Measurements from ENCODE around the gene GRM2. TPM values are rescaled to one million over a fixed set of nuclear protein-coding genes. Genes with fewer than 3 reads are reported as not detected.
"Not testable (repeated sequence)": the region's sequence is repeated elsewhere in the genome, so short reads cannot be mapped to it uniquely, and the experiment has no call there.

The GRM2 gene
- total RNA-seq, 2 donors from 2014 or later, result 0.32 to 5.5 TPM

DNA sequence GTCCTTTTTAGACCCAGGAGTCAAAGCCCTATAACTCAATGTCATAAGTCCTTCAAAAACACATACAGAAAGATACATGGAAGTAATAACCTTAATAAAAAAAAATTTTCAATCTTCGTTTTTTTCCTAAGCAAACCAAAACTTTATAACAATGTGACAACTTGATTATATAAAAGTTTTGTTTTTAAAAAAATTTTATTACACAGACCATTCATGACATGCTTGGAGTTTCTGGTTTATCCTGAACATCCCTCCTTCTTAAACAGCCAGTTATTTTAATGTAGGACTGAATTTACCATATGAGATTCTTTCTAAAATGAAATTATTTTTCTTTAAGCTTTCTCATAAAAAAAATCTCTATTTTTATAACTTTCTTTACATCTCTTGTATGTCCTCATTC is 41.5 kb downstream of the GRM2 start:
- DNase-seq (ENCODE audit: low spot score), result no peak
- Histone ChIP-seq H3K4me1 (replicated peaks) (no peaks in the 10 kb centered on the region), H3K9me3 (no peaks in the 10 kb centered on the region), H3K27me3 (replicated peaks; ENCODE audit: insufficient read depth) (no peaks in the 10 kb centered on the region), H3K36me3 (no peaks in the 10 kb centered on the region), H3K27ac (no peak overlapping the region), H3K4me3 (no peak overlapping the region)
- WGBS, result 39% methylated on average over 1 of the region's 1 CpG
- TF ChIP-seq POLR2A (IDR thresholded peaks at IDR 0.05) (no peak), POLR2AphosphoS5 (IDR thresholded peaks at IDR 0.05) (no peak)
- TF ChIP-seq, protein P1, sequence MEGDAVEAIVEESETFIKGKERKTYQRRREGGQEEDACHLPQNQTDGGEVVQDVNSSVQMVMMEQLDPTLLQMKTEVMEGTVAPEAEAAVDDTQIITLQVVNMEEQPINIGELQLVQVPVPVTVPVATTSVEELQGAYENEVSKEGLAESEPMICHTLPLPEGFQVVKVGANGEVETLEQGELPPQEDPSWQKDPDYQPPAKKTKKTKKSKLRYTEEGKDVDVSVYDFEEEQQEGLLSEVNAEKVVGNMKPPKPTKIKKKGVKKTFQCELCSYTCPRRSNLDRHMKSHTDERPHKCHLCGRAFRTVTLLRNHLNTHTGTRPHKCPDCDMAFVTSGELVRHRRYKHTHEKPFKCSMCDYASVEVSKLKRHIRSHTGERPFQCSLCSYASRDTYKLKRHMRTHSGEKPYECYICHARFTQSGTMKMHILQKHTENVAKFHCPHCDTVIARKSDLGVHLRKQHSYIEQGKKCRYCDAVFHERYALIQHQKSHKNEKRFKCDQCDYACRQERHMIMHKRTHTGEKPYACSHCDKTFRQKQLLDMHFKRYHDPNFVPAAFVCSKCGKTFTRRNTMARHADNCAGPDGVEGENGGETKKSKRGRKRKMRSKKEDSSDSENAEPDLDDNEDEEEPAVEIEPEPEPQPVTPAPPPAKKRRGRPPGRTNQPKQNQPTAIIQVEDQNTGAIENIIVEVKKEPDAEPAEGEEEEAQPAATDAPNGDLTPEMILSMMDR (IDR thresholded peaks at IDR 0.05), result no peak
- intact Hi-C loops (cut with DNase I), result no loop called here

DNA sequence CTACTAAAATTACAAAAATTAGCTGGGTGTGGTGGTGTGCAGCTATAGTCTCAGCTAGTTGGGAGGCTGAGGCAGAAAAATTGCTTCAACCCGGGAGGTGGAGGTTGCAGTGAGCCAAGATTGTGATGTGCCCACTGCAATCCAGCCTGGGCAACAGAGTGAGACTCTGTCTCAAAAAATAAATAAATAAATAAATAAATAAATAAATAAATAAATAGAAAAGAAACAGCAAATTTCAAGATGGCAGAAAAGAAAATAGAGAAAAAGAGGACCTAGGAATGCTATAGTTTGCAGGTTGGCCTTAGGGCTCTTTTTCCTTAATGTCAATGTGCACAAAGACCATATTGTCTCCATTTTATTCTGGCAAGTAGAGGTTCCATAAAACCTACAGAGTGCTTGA is 44.0 kb downstream of the GRM2 start:
- H3K4me1 ChIP-seq (replicated peaks), result no peaks in the 10 kb centered on the region
- H3K4me3 ChIP-seq, result no peak overlapping the region
- no peak for DNase-seq (ENCODE audit: low spot score)
- no peaks in the 10 kb centered on the region for H3K27me3 ChIP-seq (replicated peaks; ENCODE audit: insufficient read depth)
- TF ChIP-seq, protein P1 (IDR thresholded peaks at IDR 0.05), result no peak
- no peak for TF ChIP-seq POLR2AphosphoS5 (IDR thresholded peaks at IDR 0.05)
- no peak for TF ChIP-seq POLR2A (IDR thresholded peaks at IDR 0.05)
- H3K9me3 ChIP-seq, result no peaks in the 10 kb centered on the region
- intact Hi-C loops (cut with DNase I), result no loop called here
- 100% methylated on average over 1 of the region's 1 CpG for WGBS
- no peaks in the 10 kb centered on the region for H3K36me3 ChIP-seq
- no peak overlapping the region for H3K27ac ChIP-seq

DNA sequence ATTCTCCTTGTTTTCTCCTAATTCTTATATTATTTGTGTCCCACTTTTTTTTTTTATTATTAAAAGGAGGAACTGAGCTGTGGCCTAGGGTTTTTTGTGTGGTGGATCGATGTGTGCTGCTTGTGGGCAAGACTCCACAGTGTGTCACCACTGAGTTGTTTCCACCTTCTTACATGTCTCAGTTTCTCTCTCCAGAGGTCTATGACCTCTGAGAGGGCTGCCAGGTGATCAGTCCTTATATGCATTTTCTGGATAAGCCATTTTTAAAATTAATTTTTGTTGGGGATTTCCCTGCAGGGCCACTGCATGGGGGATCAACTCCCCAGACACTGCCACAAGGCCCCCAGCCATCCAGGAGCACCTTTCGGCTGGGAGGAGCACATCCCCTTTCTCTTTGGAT is 44.4 kb downstream of the GRM2 start:
- intact Hi-C loops (cut with DNase I), result no loop called here
- Histone ChIP-seq H3K4me3 (no peak overlapping the region), H3K27me3 (replicated peaks; ENCODE audit: insufficient read depth) (no peaks in the 10 kb centered on the region), H3K36me3 (no peaks in the 10 kb centered on the region), H3K27ac (no peak overlapping the region), H3K4me1 (replicated peaks) (no peaks in the 10 kb centered on the region), H3K9me3 (no peaks in the 10 kb centered on the region)
- WGBS, result 90% methylated on average over 2 of the region's 2 CpGs
- TF ChIP-seq, protein P1 (IDR thresholded peaks at IDR 0.05), result no peak
- no peak for TF ChIP-seq POLR2AphosphoS5 (IDR thresholded peaks at IDR 0.05)
- TF ChIP-seq POLR2A (IDR thresholded peaks at IDR 0.05), result no peak
- no peak for DNase-seq (ENCODE audit: low spot score)

DNA sequence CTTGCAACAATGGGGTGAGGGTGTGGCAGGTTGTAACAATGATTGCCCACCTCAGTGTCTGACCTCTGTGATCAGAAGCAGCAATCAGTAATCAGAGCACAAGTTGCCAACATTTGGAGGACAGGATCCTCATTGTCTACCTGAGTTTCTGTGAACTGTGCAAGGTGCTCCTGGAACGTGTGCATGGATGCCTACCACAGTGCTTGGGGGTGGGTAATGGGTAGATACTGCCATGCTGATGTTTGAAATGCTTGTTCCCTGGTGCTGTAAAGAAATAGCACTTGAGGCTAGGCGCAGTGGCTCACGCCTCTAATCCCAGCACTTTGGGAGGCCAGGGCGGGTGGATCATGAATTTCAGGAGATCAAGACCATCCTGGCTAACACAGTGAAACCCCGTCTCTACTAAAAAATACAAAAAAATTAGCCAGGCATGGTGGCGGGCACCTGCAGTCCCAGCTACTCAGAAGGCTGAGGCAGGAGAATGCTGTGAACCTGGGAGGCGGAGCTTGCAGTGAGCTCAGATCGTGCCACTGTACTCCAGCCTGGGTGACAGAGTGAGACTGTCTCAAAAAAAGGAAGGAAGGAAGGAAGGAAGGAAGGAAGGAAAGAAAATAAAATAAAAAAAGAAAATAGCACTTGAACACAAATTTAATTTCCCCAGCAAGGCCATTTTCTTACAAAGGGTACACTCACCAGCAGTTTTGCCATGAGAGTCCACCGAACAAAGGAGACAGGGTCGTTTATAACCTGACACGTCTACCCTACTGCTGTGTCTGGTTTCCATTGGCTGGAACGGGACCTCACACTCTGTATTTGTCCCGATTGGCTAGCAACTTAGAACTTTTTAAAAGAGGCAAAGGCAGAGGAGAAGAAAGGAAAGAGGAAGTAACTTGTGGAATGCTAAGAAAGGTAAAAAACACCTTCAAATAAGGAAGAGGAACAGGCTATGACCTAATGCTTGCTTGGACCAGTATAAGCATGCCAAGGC is 47.2 kb downstream of the GRM2 start:
- intact Hi-C loops (cut with DNase I); H3K9me3 ChIP-seq; H3K4me1 ChIP-seq (replicated peaks); H3K36me3 ChIP-seq; DNase-seq (ENCODE audit: low spot score); H3K27me3 ChIP-seq (replicated peaks; ENCODE audit: insufficient read depth): not testable (repeated sequence)
- TF ChIP-seq POLR2AphosphoS5 (IDR thresholded peaks at IDR 0.05), result peak; percentile 13
- H3K27ac ChIP-seq, result peak overlapping the region in 1 of 2 donors; percentile 42
- H3K4me3 ChIP-seq, result peak overlapping the region in 1 of 2 donors; percentile 12
- 56% methylated on average over 13 of the region's 13 CpGs for WGBS

DNA sequence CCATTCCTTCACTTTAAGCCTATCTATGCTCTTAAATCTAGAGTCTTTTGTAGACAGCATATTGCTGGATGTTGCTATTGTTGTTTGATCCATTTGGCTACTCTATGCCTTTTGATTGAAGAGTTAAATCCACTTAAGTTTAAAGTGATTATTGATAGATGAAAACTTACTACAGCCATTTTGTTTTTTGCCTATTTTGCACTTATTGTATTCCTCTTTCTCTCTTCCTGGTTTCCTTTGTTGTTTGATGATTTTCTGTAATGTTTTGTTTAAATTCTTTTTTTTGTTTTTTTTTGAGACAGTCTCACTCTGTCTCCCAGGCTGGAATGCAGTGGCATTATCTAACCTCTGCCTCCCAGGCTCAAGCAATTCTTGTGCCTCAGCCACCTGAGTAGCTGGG is 52.3 kb downstream of the GRM2 start:
- H3K27ac ChIP-seq, result no peak overlapping the region
- TF ChIP-seq, protein P1 (IDR thresholded peaks at IDR 0.05), result no peak
- TF ChIP-seq POLR2A (IDR thresholded peaks at IDR 0.05) (no peak), POLR2AphosphoS5 (IDR thresholded peaks at IDR 0.05) (no peak)
- H3K36me3 ChIP-seq, result no peaks in the 10 kb centered on the region
- intact Hi-C loops (cut with DNase I), result no loop called here
- no peaks in the 10 kb centered on the region for H3K9me3 ChIP-seq
- no peaks in the 10 kb centered on the region for H3K4me1 ChIP-seq (replicated peaks)
- H3K27me3 ChIP-seq (replicated peaks; ENCODE audit: insufficient read depth), result no peaks in the 10 kb centered on the region
- H3K4me3 ChIP-seq, result no peak overlapping the region
- no peak for DNase-seq (ENCODE audit: low spot score)

Small RNAs within 50 kb of the gene (small RNA-seq; reads per million reads assigned to genes)
- 2,000 to 5,639 reads per million in 2 donors for gene RNA5SP132

Other genes starting within 250 kb of the GRM2 start
- gene DCAF1, start 207.1 kb upstream of the GRM2 start, total RNA-seq, result 10 to 100 TPM; 22.0 to 28.3 TPM
- 10 to 100 TPM; 12.9 to 33.1 TPM for gene RAD54L2, start 168.3 kb upstream of the GRM2 start, total RNA-seq
- gene TEX264, start 35.8 kb upstream of the GRM2 start, total RNA-seq, result 100 to 1,000 TPM; 157 to 214 TPM
- not detected for gene IQCF6, start 72.2 kb downstream of the GRM2 start, total RNA-seq
- not detected for gene IQCF2, start 154.5 kb downstream of the GRM2 start, total RNA-seq
- gene IQCF5, start 168.5 kb downstream of the GRM2 start, total RNA-seq, result 1 to 10 TPM in 1 of 2 donors, not detected in 1; 2.0 TPM
- gene IQCF1, start 196.3 kb downstream of the GRM2 start, total RNA-seq, result 1 to 10 TPM in 1 of 2 donors, not detected in 1; 4.5 TPM
- 10 to 100 TPM; 14.9 to 18.6 TPM for gene RRP9, start 234.8 kb downstream of the GRM2 start, total RNA-seq
- gene PARP3, start 235.3 kb downstream of the GRM2 start, total RNA-seq, result 10 to 100 TPM; 22.0 to 45.9 TPM
- under 1 TPM; 0.41 to 0.97 TPM for gene GPR62, start 248.3 kb downstream of the GRM2 start, total RNA-seq

Measured in prostate gland (tissue), 2 donors.